Fibroblast of lung (primary cell): Measurements from ENCODE around the gene TRIM44. TPM values are rescaled to one million over a fixed set of nuclear protein-coding genes. Genes with fewer than 3 reads are reported as not detected.

Experiments
- DNase-seq, 2 donors: peaks; one replicate each; pipeline versions ENCODE4 v3.0.0 to v3.0.0-alpha.2; 2010; ENCODE audit warnings: low read depth in 2 of 2
- H2AFZ ChIP-seq: 2 replicates; pipeline ENCODE4 v1.5.1; 2012; ENCODE audit warnings: low read length, control low read depth, inconsistent platforms
- H3K27ac ChIP-seq: 2 replicates; pipeline ENCODE4 v1.5.1; 2011; ENCODE audit warnings: low read length, control low read depth; ENCODE audit not compliant: insufficient read depth
- H3K27me3 ChIP-seq: 2 replicates; pipeline ENCODE4 v1.5.1; 2011; ENCODE audit warnings: mild to moderate bottlenecking, low read length; ENCODE audit not compliant: control insufficient read depth, insufficient read depth
- H3K36me3 ChIP-seq: 2 replicates; pipeline ENCODE4 v1.5.1; 2011; ENCODE audit warnings: low read length; ENCODE audit not compliant: control insufficient read depth, insufficient read depth
- H3K4me1 ChIP-seq: 2 replicates; pipeline ENCODE4 v1.5.1; 2011; ENCODE audit warnings: low read length; ENCODE audit not compliant: control insufficient read depth, insufficient read depth; ENCODE audit errors: extremely low read depth
- H3K4me2 ChIP-seq: 2 replicates; pipeline ENCODE4 v1.5.1; 2011; ENCODE audit warnings: low read length, control low read depth; ENCODE audit not compliant: insufficient read depth; ENCODE audit errors: extremely low read depth
- H3K4me3 ChIP-seq, 4 experiments: fragments of 200-600 bp in 1 of 4; sonication (generic) in 1 of 4; replicated peaks in 1 of 4; 2 replicates each; pipeline ENCODE4 v1.5.1; 2011 to 2016; ENCODE audit warnings: low read length in 4 of 4, low read depth in 3 of 4, mild to moderate bottlenecking in 3 of 4, control low read depth in 2 of 4, inconsistent platforms in 1 of 4, mixed read lengths in 1 of 4; ENCODE audit not compliant: insufficient read depth in 1 of 4; ENCODE audit errors: control extremely low read depth in 1 of 4
- H3K79me2 ChIP-seq: 2 replicates; pipeline ENCODE4 v1.5.1; 2012; ENCODE audit warnings: mild to moderate bottlenecking, low read length, inconsistent platforms; ENCODE audit not compliant: control insufficient read depth, insufficient read depth
- H3K9ac ChIP-seq: 2 replicates; pipeline ENCODE4 v1.5.1; 2011; ENCODE audit warnings: mild to moderate bottlenecking, low read length, control low read depth; ENCODE audit not compliant: insufficient read depth
- H3K9me3 ChIP-seq: 2 replicates; pipeline ENCODE4 v1.5.1; 2012; ENCODE audit warnings: low read depth, low read length; ENCODE audit not compliant: control insufficient read depth, insufficient read depth
- H4K20me1 ChIP-seq: 2 replicates; pipeline ENCODE4 v1.5.1; 2011; ENCODE audit warnings: low read length; ENCODE audit not compliant: control insufficient read depth, insufficient read depth; ENCODE audit errors: extremely low read depth
- CTCF ChIP-seq, 2 donors: IDR thresholded peaks in 1 of 2; conservative IDR thresholded peaks in 1 of 2; 1 replicate in 1 of 2; 2 replicates in 1 of 2; pipeline ENCODE4 v1.5.1; 2011 to 2012; ENCODE audit warnings: low read length in 2 of 2, control low read depth in 1 of 2, inconsistent platforms in 1 of 2, low read depth in 1 of 2, mild to moderate bottlenecking in 1 of 2
- EZH2 ChIP-seq: IDR thresholded peaks from 2 replicates; pipeline ENCODE4 v1.5.1; 2012; ENCODE audit warnings: low read length, control low read depth, mild to moderate bottlenecking; ENCODE audit errors: missing control alignments
- polyA plus RNA-seq, 2 donors: library from polyadenylated mRNA; depleted of rRNA in 1 of 2; stranded (reverse) in 1 of 2; unstranded in 1 of 2; fragments of >200 nt; gene quantifications; 2 replicates each; pipeline ENCODE4 v1.2.1, GENCODE V29; 2011 to 2012; ENCODE audit warnings: missing spikeins in 1 of 2
- total RNA-seq: library from RNA; depleted of rRNA; stranded (reverse); fragments of >200 nt; gene quantifications from 2 replicates; pipeline ENCODE4 v1.2.1, GENCODE V29; 2014

Gene TRIM44
- total and polyA plus RNA-seq, 2 donors (not counting 1 experiment from before 2014, with no cell fraction given) = 10.4 to 78.3 TPM

GRCh38 chr11:35661534-35661933 is 1.0 kb upstream of the TRIM44 start:
- H2AFZ ChIP-seq = peak overlapping the region; percentile 89
- H3K27ac ChIP-seq = peak overlapping the region; percentile 97
- peak overlapping the region; percentile 98 for H3K4me2 ChIP-seq
- peaks cover 2% of the 10 kb centered on the region for H3K4me1 ChIP-seq
- H3K9ac ChIP-seq = no peak overlapping the region
- no peaks in the 10 kb centered on the region for H4K20me1 ChIP-seq
- H3K4me3 ChIP-seq = peak overlapping the region; percentile 69 to 88 (median 76)
- no peaks in the 10 kb centered on the region for H3K36me3 ChIP-seq
- no peak for DNase-seq
- H3K79me2 ChIP-seq = peaks cover 30% of the 10 kb centered on the region
- H3K27me3 ChIP-seq = no peaks in the 10 kb centered on the region
- H3K9me3 ChIP-seq = no peaks in the 10 kb centered on the region
- no peak for TF ChIP-seq EZH2
- TF ChIP-seq CTCF (conservative IDR thresholded peaks at IDR 0.05 in 1 of 2, IDR thresholded peaks at IDR 0.05 in 1 of 2; ENCODE audit: low read depth in 1 of 2, low read length in 2 of 2) = no peak

DNA sequence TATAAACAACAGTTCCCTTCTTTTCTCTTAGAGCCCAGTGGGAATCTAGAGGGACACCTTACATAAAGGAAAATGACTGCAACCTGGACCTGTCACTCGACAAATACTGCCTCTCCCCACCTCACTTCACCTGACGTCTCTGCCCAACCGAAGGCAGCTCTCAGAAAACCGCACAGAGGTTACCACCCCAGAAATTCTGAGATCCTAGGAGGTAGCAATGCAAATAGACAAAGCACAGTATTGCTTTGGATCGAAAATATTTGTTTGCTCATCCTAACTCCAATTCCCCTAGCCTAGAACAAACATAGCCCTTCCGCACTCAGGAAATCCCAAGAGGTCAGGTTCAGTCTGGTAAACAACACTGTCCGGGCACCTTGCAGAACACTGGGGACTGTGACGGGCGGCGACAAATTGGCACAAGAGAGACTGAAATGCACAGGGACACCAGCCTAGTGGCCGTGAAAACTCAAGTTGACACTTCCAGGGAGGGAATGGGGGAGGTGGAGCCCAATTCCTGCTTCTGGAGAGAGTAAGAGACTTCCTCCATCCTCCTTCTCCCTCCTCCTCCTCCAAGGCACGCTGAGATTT is 420 bp upstream of the TRIM44 start:
- Histone ChIP-seq H3K4me1 (peaks cover 2% of the 10 kb centered on the region), H3K79me2 (peaks cover 36% of the 10 kb centered on the region), H3K27me3 (no peaks in the 10 kb centered on the region), H3K36me3 (no peaks in the 10 kb centered on the region), H3K4me2 (peak overlapping the region; percentile 98), H3K27ac (peak overlapping the region; percentile 97), H2AFZ (peak overlapping the region; percentile 89), H4K20me1 (no peaks in the 10 kb centered on the region), H3K4me3 (peak overlapping the region; percentile 69 to 88 (median 76)), H3K9ac (peak overlapping the region; percentile 94), H3K9me3 (no peaks in the 10 kb centered on the region)
- TF ChIP-seq CTCF (conservative IDR thresholded peaks at IDR 0.05 in 1 of 2, IDR thresholded peaks at IDR 0.05 in 1 of 2; ENCODE audit: low read depth in 1 of 2, low read length in 2 of 2) (no peak), EZH2 (no peak)
- DNase-seq = peak in 1 of 2 donors; percentile 5

- no peaks in the 10 kb centered on the region for H3K27me3 ChIP-seq
- H4K20me1 ChIP-seq = no peaks in the 10 kb centered on the region
- no peaks in the 10 kb centered on the region for H3K9me3 ChIP-seq
- peak overlapping the region; percentile 94 for H3K9ac ChIP-seq
- no peak for TF ChIP-seq EZH2
- no peak for TF ChIP-seq CTCF (conservative IDR thresholded peaks at IDR 0.05 in 1 of 2, IDR thresholded peaks at IDR 0.05 in 1 of 2; ENCODE audit: low read depth in 1 of 2, low read length in 2 of 2)
- H2AFZ ChIP-seq = peak overlapping the region; percentile 63
- no peaks in the 10 kb centered on the region for H3K36me3 ChIP-seq
- H3K4me1 ChIP-seq = peaks cover 2% of the 10 kb centered on the region
- no peak for DNase-seq
- peak overlapping the region; percentile 89 for H3K4me2 ChIP-seq
- peaks cover 47% of the 10 kb centered on the region for H3K79me2 ChIP-seq
- peak overlapping the region; percentile 97 for H3K27ac ChIP-seq
- peak overlapping the region; percentile 67 to 83 (median 70) for H3K4me3 ChIP-seq
Observed at GRCh38 chr11:35663408-35663702, 780 bp downstream of the TRIM44 start.
